HEK293 (cell line): ENCODE results near the gene PERM1.

Experiments
- AEBP2 ChIP-seq: fragments of 450-650 bp; formaldehyde crosslinking; IDR thresholded peaks from 2 replicates; pipeline ENCODE4 v1.5.1; 2016; ENCODE audit warnings: missing biosample characterization, missing genetic modification characterization, borderline replicate concordance
- MYNN ChIP-seq: fragments of 450-650 bp; formaldehyde crosslinking; IDR thresholded peaks from 2 replicates; pipeline ENCODE4 v1.5.1; 2016; ENCODE audit warnings: missing biosample characterization, missing genetic modification characterization, borderline replicate concordance
- SCRT2 ChIP-seq: fragments of 450-650 bp; formaldehyde crosslinking; IDR thresholded peaks from 2 replicates; pipeline ENCODE4 v1.5.1; 2016; ENCODE audit warnings: missing biosample characterization, missing genetic modification characterization
- SETDB1 ChIP-seq: IDR thresholded peaks from one replicate; pipeline ENCODE4 v1.6.1; 2017; ENCODE audit warnings: mild to moderate bottlenecking, low read length, moderate library complexity, mixed read lengths; ENCODE audit not compliant: insufficient read length
- ZBTB1 ChIP-seq: fragments of 450-650 bp; formaldehyde crosslinking; IDR thresholded peaks from 2 replicates; pipeline ENCODE4 v1.5.1; 2016; ENCODE audit warnings: missing biosample characterization, missing genetic modification characterization
- ZBTB17 ChIP-seq: fragments of 450-650 bp; formaldehyde crosslinking; IDR thresholded peaks from 2 replicates; pipeline ENCODE4 v1.5.1; 2016; ENCODE audit warnings: missing biosample characterization, missing genetic modification characterization
- ZBTB21 ChIP-seq: fragments of 450-650 bp; formaldehyde crosslinking; IDR thresholded peaks from 2 replicates; pipeline ENCODE4 v1.5.1; 2017; ENCODE audit warnings: missing biosample characterization, missing genetic modification characterization
- ZFP69B ChIP-seq: fragments of 450-650 bp; formaldehyde crosslinking; IDR thresholded peaks from 2 replicates; pipeline ENCODE4 v1.5.1; 2016; ENCODE audit warnings: missing biosample characterization, missing genetic modification characterization
- ZNF10 ChIP-seq: fragments of 450-650 bp; formaldehyde crosslinking; IDR thresholded peaks from 2 replicates; pipeline ENCODE4 v1.5.1; 2017; ENCODE audit warnings: missing biosample characterization, missing genetic modification characterization
- ZNF169 ChIP-seq: fragments of 450-650 bp; formaldehyde crosslinking; IDR thresholded peaks from 2 replicates; pipeline ENCODE4 v1.5.1; 2016; ENCODE audit warnings: missing biosample characterization, missing genetic modification characterization
- ZNF221 ChIP-seq: fragments of 450-650 bp; formaldehyde crosslinking; IDR thresholded peaks from 2 replicates; pipeline ENCODE4 v1.5.1; 2017; ENCODE audit warnings: missing biosample characterization, missing genetic modification characterization, borderline replicate concordance
- ZNF292 ChIP-seq: fragments of 450-650 bp; formaldehyde crosslinking; IDR thresholded peaks from 2 replicates; pipeline ENCODE4 v1.5.1; 2016; ENCODE audit warnings: low read depth, missing biosample characterization, missing genetic modification characterization, borderline replicate concordance
- ZNF354C ChIP-seq: fragments of 450-650 bp; formaldehyde crosslinking; IDR thresholded peaks from 2 replicates; pipeline ENCODE4 v1.5.1; 2016; ENCODE audit warnings: missing biosample characterization, missing genetic modification characterization, low read depth, borderline replicate concordance
- ZNF394 ChIP-seq: fragments of 450-650 bp; formaldehyde crosslinking; IDR thresholded peaks from 2 replicates; pipeline ENCODE4 v1.5.1; 2016; ENCODE audit warnings: missing biosample characterization, missing genetic modification characterization, mild to moderate bottlenecking, moderate library complexity, borderline replicate concordance
- ZNF548 ChIP-seq: fragments of 450-650 bp; formaldehyde crosslinking; IDR thresholded peaks from 2 replicates; pipeline ENCODE4 v1.5.1; 2016; ENCODE audit warnings: missing biosample characterization, missing genetic modification characterization
- ZNF549 ChIP-seq: fragments of 450-650 bp; IDR thresholded peaks from 2 replicates; pipeline ENCODE4 v1.5.1; 2018; ENCODE audit warnings: missing biosample characterization, missing genetic modification characterization, mild to moderate bottlenecking, inconsistent platforms, moderate library complexity
- ZNF629 ChIP-seq: fragments of 450-650 bp; formaldehyde crosslinking; IDR thresholded peaks from 2 replicates; pipeline ENCODE4 v1.5.1; 2017; ENCODE audit warnings: missing biosample characterization, missing genetic modification characterization
- ZNF639 ChIP-seq: fragments of 450-650 bp; formaldehyde crosslinking; IDR thresholded peaks from 2 replicates; pipeline ENCODE4 v1.5.1; 2016; ENCODE audit warnings: missing biosample characterization, missing genetic modification characterization
- ZNF664 ChIP-seq: fragments of 450-650 bp; formaldehyde crosslinking; IDR thresholded peaks from 2 replicates; pipeline ENCODE4 v1.5.1; 2016; ENCODE audit warnings: missing biosample characterization, missing genetic modification characterization
- ZNF830 ChIP-seq: fragments of 450-650 bp; IDR thresholded peaks from 2 replicates; pipeline ENCODE4 v1.5.0; 2018; ENCODE audit warnings: missing biosample characterization, missing genetic modification characterization, low read depth, mild to moderate bottlenecking, moderate library complexity
- ZSCAN18 ChIP-seq: fragments of 450-650 bp; formaldehyde crosslinking; IDR thresholded peaks from 2 replicates; pipeline ENCODE4 v1.5.1; 2016; ENCODE audit warnings: missing biosample characterization, missing genetic modification characterization
- TF ChIP-seq, protein P1 (sequence below): fragments of 450-650 bp; formaldehyde crosslinking; IDR thresholded peaks from 2 replicates; pipeline ENCODE4 v1.5.1; 2016; ENCODE audit warnings: missing biosample characterization, missing genetic modification characterization
- TF ChIP-seq, protein P2 (sequence below): fragments of 450-650 bp; formaldehyde crosslinking; IDR thresholded peaks from 2 replicates; pipeline ENCODE4 v1.5.1; 2017; ENCODE audit warnings: missing biosample characterization, missing genetic modification characterization
- TF ChIP-seq, protein P3 (sequence below): fragments of 450-650 bp; formaldehyde crosslinking; conservative IDR thresholded peaks from 2 replicates; pipeline ENCODE4 v1.5.1; 2016; ENCODE audit warnings: low read depth, missing biosample characterization, missing genetic modification characterization
- TF ChIP-seq, protein P4 (sequence below): fragments of 450-650 bp; formaldehyde crosslinking; IDR thresholded peaks from 2 replicates; pipeline ENCODE4 v1.5.1; 2017; ENCODE audit warnings: missing biosample characterization, mild to moderate bottlenecking, missing genetic modification characterization, moderate library complexity
- TF ChIP-seq, protein P5 (sequence below): fragments of 450-650 bp; formaldehyde crosslinking; IDR thresholded peaks from 2 replicates; pipeline ENCODE4 v1.5.1; 2016; ENCODE audit warnings: missing biosample characterization, missing genetic modification characterization

The PERM1 gene

GRCh38 chr1:984476-984814, 2.6 kb upstream of the PERM1 start (continued):
- TF ChIP-seq ZSCAN18 (tag by site-specific recombination) (no peak), ZNF221 (tag by site-specific recombination) (no peak), SCRT2 (tag by site-specific recombination) (no peak), SETDB1 (no peak), MYNN (tag by site-specific recombination) (no peak), AEBP2 (peak; percentile 32; the same call in 1 of the 2 replicates), ZBTB21 (tag by site-specific recombination) (0 out of 2 replicates have a peak, but pooled peaks have one; percentile 27), ZNF549 (no peak), ZNF354C (tag by site-specific recombination) (peak; percentile 84; the same call in 1 of the 2 replicates), ZBTB1 (tag by site-specific recombination) (no peak), ZNF639 (tag by site-specific recombination) (0 out of 2 replicates have a peak, but pooled peaks have one; percentile 35), ZFP69B (tag by site-specific recombination) (no peak), ZNF830 (tag by site-specific recombination) (no peak), ZNF664 (tag by site-specific recombination) (peak; percentile 78; the same call in 1 of the 2 replicates), ZNF10 (no peak), ZNF169 (tag by site-specific recombination) (no peak), ZNF292 (tag by site-specific recombination) (peak; percentile 65; the same call in 1 of the 2 replicates), ZNF629 (0 out of 2 replicates have a peak, but pooled peaks have one; percentile 42), ZNF394 (tag by site-specific recombination) (peak; percentile 93), ZNF548 (tag by site-specific recombination) (no peak), ZBTB17 (tag by site-specific recombination) (no peak)
- TF ChIP-seq, protein P1, sequence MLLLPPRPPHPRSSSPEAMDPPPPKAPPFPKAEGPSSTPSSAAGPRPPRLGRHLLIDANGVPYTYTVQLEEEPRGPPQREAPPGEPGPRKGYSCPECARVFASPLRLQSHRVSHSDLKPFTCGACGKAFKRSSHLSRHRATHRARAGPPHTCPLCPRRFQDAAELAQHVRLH (tag by site-specific recombination): no peak
- TF ChIP-seq, protein P2, sequence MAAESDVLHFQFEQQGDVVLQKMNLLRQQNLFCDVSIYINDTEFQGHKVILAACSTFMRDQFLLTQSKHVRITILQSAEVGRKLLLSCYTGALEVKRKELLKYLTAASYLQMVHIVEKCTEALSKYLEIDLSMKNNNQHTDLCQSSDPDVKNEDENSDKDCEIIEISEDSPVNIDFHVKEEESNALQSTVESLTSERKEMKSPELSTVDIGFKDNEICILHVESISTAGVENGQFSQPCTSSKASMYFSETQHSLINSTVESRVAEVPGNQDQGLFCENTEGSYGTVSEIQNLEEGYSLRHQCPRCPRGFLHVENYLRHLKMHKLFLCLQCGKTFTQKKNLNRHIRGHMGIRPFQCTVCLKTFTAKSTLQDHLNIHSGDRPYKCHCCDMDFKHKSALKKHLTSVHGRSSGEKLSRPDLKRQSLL (tag by site-specific recombination): no peak
- TF ChIP-seq, protein P3, sequence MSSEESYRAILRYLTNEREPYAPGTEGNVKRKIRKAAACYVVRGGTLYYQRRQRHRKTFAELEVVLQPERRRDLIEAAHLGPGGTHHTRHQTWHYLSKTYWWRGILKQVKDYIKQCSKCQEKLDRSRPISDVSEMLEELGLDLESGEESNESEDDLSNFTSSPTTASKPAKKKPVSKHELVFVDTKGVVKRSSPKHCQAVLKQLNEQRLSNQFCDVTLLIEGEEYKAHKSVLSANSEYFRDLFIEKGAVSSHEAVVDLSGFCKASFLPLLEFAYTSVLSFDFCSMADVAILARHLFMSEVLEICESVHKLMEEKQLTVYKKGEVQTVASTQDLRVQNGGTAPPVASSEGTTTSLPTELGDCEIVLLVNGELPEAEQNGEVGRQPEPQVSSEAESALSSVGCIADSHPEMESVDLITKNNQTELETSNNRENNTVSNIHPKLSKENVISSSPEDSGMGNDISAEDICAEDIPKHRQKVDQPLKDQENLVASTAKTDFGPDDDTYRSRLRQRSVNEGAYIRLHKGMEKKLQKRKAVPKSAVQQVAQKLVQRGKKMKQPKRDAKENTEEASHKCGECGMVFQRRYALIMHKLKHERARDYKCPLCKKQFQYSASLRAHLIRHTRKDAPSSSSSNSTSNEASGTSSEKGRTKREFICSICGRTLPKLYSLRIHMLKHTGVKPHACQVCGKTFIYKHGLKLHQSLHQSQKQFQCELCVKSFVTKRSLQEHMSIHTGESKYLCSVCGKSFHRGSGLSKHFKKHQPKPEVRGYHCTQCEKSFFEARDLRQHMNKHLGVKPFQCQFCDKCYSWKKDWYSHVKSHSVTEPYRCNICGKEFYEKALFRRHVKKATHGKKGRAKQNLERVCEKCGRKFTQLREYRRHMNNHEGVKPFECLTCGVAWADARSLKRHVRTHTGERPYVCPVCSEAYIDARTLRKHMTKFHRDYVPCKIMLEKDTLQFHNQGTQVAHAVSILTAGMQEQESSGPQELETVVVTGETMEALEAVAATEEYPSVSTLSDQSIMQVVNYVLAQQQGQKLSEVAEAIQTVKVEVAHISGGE: peak; percentile 79
- TF ChIP-seq, protein P4, sequence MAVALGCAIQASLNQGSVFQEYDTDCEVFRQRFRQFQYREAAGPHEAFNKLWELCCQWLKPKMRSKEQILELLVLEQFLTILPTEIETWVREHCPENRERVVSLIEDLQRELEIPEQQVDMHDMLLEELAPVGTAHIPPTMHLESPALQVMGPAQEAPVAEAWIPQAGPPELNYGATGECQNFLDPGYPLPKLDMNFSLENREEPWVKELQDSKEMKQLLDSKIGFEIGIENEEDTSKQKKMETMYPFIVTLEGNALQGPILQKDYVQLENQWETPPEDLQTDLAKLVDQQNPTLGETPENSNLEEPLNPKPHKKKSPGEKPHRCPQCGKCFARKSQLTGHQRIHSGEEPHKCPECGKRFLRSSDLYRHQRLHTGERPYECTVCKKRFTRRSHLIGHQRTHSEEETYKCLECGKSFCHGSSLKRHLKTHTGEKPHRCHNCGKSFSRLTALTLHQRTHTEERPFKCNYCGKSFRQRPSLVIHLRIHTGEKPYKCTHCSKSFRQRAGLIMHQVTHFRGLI (tag by site-specific recombination): no peak
- TF ChIP-seq, protein P5, sequence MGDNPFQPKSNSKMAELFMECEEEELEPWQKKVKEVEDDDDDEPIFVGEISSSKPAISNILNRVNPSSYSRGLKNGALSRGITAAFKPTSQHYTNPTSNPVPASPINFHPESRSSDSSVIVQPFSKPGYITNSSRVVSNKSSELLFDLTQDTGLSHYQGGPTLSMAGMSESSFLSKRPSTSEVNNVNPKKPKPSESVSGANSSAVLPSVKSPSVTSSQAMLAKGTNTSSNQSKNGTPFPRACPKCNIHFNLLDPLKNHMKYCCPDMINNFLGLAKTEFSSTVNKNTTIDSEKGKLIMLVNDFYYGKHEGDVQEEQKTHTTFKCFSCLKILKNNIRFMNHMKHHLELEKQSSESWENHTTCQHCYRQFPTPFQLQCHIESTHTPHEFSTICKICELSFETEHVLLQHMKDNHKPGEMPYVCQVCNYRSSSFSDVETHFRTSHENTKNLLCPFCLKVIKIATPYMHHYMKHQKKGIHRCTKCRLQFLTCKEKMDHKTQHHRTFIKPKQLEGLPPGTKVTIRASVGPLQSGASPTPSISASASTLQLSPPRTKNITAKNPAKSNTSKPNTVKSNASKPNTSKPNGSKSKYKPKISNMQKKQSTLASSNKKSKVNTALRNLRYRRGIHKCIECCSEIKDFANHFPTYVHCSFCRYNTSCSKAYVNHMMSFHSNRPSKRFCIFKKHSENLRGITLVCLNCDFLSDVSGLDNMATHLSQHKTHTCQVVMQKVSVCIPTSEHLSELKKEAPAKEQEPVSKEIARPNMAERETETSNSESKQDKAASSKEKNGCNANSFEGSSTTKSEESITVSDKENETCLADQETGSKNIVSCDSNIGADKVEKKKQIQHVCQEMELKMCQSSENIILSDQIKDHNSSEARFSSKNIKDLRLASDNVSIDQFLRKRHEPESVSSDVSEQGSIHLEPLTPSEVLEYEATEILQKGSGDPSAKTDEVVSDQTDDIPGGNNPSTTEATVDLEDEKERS (tag by site-specific recombination): no peak
